SIG-M5 (cell line): ENCODE data around the gene SEPTIN2.
"Not testable (repeated sequence)": the region's sequence is repeated elsewhere in the genome, so short reads cannot be mapped to it uniquely, and the experiment has no call there.

Experiments used
- DNase-seq: peaks from one replicate; lab custom pipeline; 2025; lab: John Stamatoyannopoulos, UW

The SEPTIN2 gene

DNA sequence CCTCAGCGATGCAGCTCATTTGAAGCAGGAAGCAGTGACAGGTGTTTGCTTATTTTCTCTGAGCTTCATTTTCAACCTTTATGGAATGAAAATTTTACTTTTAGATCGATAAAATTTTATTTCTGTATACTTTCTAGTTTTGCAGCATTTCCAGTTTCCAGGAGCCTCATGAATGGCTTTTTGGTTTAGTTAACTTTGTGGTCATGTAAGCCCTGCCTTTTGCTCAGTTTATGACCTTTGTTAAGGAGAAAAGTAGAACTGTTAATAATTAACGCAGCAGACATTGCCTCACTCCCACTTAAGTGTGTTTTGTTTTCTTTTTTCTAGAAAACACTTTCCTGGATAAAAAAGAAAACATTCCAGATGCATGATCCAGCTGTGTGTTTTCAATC lies 35.9 kb downstream of the SEPTIN2 start:
- DNase-seq: no peak

DNA sequence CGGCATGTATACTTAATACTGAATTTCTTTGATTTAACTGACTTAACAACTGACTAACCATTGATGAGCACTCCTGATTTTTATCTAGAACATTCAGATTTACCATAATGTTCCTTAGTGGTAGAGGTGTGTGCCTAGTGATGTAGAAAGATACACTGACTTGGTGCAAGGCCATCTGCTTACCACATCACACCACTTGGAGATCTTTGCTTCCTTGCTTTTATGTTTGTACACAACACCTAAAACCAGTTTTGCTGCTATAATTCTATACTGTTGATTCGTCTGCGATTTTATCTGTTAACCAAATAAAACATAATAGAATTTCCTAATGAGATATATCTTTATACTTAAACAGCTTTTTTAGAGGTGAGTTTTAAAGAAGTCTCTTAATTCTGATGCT lies 36.5 kb downstream of the SEPTIN2 start:
- no peak for DNase-seq

DNA sequence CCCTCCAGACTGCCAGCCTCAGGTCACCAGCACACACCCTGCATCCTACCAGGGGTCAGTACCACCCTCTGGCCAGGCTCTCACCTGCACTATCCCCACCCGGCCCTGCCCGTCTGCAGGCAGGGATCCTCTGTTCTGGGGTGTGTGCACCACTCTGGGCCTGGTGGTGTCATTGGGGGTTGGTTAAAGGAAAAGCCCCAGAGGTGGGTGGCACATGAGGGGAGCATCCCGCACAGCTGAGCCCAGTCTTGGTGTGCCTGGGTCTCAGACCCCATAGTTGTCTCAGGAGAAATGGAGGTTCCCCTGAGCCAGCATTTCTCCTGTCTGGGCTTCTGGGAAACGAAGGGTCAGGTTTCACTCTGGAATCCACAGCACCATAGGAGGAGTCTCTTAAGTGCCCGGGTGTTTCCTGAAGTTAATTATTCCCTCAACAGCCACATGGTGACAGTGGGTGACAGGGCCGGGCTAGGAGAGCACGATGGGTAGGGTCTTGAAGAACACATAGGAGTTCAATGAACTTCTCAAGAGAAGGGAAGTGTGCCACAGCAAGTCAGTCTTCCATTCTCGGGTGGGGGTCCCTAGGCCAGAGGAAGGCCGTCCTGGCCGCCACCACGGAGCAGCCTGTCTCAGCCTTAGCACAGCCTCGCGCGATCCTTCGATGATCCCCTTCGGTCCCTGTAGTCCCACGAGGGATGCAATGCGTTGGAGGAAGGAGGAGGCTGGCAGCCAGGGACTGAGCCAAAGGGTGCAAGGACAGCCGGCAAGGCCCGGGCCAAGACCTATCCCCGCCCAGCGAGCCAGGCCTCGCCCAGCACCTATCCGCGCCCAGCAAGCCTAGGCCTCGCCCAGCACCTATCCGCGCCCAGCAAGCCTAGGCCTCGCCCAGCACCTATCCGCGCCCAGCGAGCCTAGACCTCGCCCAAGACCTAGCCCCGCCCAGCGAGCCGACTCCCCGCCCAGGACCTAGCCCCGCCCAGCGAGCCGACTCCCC lies 39.2 kb downstream of the SEPTIN2 start:
- no peak for DNase-seq

DNA sequence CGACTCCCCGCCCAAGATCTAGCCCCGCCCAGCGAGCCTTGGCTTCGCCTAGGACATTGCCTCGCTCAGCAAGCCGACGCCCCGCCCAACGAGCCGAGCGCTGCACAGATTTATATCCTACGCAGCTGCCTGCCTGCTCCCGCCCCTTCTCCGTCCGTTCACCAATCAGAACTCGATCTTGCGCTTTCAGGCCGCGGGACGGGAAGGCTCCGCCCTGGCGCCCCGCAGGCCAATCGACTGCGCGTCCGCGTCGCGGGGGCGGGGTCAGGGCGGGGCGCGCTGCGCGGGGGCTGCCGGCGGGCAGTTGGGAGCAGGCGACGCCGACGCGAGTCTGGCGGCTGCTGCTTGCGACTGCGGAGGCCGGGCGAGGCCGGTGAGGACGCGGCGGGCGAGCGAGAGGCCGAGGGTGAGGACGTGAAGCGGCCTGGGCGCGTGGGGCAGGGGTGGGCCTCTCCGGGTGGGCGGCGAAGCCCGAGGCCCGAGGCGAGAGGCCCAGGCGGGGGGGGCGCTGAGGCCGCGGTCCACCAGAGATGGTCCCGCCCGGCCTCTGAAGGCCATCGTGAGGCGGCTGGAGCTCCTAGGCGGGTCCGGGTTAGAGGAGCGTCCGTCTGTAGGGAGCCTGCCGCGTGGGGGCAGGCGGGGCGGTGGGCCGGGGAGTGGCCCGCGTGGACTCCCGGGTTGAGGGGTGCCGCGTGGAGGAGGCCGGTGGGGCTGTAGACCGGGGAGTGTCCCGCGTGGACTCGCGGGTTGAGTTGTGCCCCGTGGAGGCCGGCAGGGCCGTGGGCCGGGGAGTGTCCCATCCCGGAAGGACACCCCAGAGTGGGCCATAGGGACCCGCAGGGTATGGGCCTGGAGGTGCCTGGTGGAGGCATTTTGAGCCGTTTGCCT lies 40.5 kb downstream of the SEPTIN2 start, which contains the start of gene FARP2:
FARP2 (plus strand) TSS at position 303 of the 888 bp plus-strand sequence. CDS start 16,823 bp downstream, outside the sequence.
- peak; percentile 88 for DNase-seq

DNA sequence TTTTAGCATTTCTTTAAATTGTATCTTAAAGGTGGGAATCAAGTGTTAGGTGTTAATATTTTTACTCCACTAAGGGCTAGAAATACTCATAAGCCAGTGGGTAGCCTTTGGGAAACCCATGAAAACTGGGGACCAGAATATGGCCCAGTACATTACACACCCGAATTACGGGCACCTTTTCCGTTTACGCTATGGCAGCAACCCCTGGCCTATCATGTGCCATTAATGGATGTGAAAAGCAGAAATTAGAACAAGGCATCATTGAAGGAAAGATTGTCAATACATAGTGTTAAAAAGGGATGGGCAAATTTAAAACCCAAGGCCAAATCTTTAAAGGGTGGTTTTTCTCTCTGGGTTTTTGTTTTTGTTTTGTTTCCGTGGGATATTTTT lies 41.1 kb downstream of the SEPTIN2 start:
- no peak for DNase-seq

DNA sequence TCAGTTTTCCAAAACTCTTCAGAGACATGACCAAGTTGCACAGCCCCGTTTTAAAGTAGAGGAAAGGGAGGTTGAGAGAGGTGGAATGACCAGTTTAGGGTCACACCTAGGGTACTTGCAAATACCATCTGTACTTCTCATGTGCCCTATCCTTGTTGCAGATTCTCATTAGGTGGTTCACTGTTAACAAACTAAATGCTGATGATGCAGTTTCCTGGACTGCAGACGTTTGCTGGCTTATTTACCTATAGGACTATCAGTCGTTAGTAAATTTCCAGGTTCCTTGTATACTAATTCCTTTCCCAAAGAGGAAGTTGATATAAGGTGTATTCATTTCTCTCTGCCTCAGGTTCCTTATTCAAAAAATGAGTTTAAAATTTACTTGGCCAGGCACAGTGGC lies 41.8 kb downstream of the SEPTIN2 start:
- no peak for DNase-seq

DNA sequence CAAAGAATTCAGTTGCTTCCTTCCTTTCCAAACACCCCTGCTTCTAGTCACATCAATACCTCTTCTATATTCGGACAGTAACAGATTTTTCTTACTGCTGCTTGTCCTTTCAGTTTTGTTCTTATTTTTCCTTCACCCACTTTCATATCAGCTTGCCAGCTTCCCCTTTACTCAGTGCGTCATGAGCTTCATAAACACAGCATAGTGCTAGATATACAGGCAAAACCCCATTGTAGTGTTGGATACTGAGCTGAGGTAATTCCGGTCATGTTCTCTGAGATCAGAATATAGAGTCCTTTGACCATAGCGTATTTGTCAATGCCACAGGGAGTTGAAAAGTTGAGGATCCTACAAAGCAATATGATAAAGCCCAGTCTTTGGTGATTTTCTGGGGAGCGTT lies 42.7 kb downstream of the SEPTIN2 start:
- DNase-seq: peak; percentile 71

DNA sequence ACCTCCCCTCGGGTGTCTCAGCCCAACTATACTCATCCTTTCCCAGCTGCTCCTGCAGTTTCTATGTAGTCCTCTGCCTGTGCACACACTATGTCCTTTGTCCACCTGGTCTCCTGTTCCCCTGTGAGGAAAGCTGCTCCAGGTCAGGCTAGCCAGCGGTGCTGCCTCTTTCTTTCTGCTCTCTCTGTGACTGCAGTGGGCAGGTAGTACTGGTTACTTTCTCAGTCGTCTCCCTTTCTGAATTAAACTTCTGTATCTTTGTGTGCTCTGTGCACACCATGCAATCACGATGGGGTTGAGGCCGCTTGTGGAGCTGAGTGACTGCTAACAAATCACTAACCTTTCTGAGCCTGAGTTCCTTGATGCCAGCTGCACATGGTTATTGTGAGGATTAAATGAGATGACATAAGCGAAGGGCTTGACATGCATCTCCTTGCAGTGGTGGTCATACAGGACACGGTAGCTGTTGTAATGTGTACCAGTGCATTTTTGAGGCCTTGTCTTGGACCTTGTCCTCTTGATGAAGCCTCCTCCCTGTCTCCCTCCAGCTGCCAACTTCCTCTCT lies 43.8 kb downstream of the SEPTIN2 start:
- DNase-seq: no peak

DNA sequence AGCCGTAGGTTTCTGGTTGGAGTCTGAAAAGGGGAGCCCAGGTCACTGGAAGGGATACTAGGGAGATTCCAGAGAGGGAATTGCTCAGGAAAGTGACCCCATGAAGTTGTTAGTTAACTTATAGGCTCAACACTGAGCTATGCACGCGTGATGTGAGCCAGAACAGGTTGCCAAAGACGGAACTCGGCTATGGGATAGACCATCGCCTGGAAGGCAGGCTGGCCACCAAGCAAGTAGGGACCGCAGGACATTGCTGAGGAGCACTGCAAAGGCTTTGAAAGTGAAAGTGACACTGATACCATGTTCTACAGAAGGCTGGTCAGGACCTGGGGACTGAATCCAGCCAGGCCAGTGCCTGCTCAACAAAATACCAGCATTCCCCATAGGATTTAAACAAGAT lies 47.7 kb downstream of the SEPTIN2 start:
- no peak for DNase-seq

DNA sequence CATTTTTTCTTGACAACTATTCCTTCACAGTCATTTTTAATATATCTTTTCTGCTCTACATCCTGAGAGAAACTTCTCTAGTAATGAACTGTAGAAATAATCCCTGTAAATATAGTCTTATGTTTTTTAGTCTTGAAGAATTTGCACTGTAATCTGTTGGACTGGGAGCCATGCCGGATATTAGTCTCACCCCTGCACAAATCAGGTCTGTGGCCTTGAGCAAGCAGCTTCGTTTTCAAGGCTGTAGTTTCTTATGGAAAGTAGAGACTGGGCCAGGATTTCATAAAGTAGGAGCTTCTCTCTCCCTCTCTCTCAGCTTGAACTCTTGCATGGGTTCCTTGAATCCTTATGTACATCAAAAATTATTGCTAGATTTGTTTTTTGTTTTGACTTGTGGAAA lies 49.1 kb downstream of the SEPTIN2 start:
- DNase-seq: no peak

DNA sequence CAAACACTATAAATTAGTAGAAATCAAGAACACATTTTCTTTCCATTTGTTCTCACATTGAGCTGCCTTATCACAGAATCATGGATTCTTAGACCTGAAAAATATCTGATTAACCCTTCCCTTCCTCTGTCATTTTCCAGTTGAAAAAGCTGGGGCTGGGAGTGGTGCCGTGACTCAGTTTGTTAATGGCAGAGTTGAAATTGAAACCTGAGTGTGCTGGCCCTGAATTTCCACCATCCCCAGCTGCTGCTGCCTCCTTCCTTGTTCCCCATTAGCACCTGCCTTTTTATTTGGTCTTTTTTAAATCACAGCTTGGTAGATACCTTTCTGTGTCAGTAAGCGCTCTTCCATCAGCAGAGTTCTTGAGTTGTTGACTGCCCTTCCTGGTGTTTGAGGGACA lies 51.0 kb downstream of the SEPTIN2 start:
- DNase-seq: no peak

DNA sequence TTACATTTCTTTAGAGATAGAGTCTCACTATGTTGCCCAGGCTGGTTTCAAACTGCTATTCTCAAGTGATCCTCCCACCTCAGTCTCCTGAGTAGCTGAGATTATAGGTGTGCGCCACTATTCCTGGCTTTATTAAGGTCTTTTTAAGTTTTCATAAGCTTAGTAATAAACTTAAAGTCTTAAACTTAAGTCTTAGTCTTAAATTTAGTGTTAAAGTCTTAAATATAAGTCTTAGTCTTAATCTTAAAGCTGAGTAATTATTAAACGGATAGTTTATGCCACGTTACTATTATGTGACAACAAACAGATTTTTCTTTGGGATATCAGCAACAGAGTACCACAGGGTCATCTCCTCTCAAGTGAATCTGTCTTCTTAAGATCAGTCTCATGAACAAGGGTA lies 52.9 kb downstream of the SEPTIN2 start:
- DNase-seq: no peak

DNA sequence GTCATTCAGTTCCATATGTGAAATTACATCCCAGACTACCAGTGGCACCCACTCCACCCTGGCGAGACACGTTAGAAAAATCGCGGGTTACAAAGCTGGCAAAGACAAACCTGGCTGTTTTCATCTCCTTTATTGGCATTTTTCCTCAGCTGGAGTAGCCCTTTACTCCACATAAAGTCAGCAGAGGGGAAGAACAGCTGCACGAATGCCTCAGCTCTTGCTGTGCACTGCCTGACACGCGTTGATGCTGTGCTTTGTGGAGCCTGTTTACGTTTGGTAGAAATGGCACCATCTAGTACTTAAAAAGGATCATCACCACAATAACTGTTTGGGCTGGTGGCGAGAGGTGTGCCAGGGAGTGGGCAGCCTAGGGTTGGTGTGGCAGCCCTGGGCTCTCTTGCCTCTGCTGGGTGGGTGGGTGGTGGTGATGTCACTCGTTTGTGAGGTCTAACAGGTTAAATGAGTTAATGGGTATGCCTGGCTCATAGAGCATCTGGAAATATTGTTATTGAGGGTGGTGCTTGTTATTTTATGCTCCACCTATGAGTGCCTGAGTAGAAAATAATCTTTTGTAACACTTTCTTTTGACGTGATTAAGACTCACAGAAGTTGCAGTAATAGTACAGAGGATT lies 56.8 kb downstream of the SEPTIN2 start:
- DNase-seq: no peak

DNA sequence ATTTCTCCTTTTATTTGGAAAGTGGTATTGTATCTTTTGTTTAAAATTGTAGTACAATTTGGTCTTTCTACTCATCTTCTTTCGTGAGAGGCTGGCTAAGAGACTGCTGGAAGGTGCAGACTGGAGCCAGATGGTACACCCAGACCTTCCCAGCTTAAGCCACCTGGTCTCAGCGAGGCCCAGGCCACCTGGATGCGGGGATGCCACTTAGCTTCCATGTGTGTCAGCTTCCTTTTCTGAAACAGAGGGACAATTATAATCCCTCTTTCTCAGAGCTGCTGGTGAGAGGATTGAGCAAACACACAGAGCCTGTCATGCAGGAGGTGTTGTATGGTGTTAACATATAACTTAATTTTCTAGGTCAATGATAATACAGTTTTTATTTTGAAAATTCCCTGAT lies 57.7 kb downstream of the SEPTIN2 start:
- DNase-seq: no peak

DNA sequence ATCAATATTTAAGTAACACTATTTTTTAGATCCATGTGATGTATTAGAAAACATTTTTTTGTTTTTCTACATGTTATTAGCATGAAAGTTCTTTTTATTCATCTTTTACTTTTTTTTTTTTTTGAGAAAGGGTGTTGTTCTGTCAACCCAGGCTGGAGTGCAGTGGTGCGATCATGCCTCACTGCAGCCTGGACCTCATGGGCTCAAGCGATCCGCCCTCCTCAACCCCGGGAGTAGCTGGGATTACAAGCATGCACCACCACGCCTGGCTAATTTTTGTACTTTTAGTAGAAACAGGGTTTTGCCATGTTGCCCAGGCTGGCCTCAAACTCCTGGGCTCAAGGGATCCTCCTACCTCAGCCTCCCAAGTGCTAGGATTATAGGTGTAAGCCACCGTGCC lies 58.2 kb downstream of the SEPTIN2 start:
- DNase-seq: not testable (repeated sequence)

DNA sequence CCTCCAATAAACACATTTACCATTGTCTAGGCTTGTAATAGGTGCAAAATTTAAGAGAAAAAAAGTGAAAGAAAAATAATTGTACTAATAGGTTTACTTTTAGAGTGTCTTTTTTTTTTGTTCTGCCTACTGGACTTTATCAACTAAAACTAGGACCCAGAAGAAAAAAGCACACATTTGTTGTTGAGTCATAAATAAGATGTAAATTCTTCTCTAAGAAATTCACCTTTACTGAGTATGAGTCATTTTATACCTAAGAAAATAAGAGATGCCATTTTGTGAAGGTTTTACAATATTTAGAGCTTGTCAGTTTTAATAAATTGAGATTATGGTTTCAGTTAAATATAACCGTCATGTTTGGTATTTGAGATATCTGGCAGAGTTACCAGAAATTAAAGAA lies 59.6 kb downstream of the SEPTIN2 start:
- DNase-seq: no peak

DNA sequence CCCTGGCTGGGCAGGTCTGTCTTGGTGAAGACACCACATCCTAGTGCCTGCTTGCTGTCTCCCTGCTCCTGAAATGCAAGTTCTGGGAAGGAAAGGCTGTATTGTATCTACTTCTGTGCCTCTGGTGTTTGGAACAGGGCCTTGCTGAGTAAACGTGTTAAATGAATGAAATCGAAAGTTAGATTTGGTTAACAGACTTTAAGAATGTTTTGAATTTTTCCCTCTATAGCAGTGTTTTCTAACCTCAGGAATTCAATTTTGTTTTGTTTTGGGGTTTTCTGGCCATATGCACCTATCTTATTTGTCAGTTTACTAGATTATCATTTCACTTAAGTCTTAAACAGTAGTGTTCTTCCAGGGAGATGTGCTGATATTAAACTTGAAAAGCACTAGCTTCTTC lies 61.1 kb downstream of the SEPTIN2 start:
- DNase-seq: no peak

DNA sequence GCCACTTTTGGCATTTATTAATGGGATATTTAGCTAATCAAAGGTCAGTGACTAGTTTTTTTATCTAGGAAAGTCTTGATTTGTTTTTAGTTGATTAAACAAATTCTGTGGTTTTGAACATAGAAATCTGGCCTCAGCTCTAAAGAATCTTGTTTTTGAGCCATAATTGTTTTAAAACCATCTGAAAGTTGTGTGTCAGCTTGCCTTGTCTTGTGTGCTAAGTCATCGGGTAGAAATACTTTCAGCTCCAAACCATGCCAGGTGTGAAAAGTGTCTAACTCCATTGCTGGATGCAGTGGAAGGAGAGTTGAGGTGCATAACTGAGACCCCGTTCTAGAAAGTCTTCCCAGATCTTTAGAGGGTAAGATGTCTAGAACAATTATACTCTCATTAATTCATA lies 63.1 kb downstream of the SEPTIN2 start:
- DNase-seq: no peak

DNA sequence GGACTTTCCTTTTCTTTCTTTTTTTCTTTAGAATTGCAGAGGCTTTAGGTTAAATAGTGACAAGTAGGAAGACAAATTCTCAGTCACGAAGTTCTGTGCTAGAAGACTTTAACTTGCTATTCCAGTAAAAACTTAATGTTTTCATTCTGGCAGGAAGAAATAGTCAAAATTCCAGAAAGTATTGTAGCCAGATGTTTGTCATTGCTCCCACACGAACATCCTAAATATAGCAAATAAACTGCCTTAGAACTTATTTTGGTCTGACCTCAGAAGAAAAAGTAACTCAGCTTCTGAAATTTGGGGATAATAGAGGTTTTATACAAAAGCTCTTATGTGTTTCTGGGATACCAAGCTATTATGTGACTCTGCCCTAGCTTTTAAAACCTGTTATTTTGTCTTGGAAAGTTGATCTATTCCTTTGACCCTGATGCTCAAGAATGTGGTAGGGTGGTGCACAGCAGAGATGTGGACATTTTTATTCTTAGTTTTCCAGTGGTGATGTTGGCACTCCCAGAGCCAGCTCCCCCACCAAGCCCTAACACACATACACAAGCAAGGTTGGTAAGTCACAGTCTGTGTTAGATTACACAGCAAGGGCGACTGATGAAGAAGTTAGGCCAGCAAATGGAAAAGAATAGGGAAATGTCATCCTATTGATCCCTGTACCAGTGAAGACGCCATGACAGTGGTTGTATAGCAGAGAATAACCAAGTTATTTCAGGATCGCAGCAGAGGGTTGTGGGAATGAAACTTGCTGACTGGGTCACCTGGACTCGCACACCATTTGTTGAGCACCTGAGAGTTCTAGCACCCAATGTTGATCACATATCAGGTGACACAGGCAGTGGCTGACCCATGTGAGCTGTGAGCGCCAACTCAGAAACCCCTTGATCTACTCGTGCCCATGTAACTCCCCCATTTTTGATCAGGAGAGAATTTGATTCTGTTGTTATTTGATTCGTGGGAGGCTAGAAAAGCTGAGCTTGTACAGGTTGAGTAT lies 64.1 kb downstream of the SEPTIN2 start:
- DNase-seq: no peak

DNA sequence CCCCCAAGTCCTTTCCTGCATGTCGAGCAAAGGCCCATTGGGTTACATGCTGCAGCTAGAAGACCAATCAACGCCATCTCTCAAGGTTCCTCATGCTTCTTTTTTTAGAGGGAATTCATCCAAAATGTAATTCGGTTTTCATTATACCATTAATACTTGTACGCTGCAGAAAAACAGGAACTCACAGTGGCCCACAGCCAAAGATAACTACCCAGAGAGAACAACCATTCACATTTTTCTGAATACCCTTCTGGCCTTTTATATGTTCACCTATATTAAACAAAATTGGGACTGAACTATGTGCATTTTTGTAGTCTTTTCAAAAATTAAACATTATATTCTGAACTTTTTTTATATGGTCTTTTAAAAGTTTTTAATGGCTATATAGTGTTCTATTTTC lies 66.1 kb downstream of the SEPTIN2 start:
- DNase-seq: no peak

DNA sequence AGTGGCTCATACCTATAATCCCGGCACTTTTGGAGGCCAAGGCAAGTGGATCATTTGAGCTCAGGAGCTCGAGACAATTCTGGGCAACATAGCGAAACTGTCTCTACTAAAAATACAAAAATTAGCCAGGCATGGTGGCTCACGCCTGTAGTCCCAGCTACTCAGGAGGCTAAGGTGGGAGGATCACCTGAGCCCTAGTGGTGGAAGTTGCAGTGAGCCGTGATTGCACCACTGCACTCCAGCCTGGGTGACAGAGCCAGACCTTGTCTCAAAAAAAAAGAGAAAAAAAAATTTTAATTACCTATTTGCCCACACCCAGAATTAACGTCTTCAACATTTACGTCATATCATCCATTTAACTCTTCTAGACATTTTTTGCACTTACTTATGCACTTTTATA lies 69.7 kb downstream of the SEPTIN2 start:
- DNase-seq: not testable (repeated sequence)
